Measurements from ENCODE around the gene MAP3K2. TPM values are rescaled to one million over a fixed set of nuclear protein-coding genes. Genes with fewer than 3 reads are reported as not detected.

MAP3K2 gene
- total RNA-seq, 1 experiment from 2014 or later: 54.8 TPM

GRCh38 chr2:127343277-127343676, 44.5 kb downstream of the MAP3K2 start:
- CTCF ChIA-PET: no interaction called here
- H3K27ac ChIP-seq (ENCODE audit: low read depth, low read length, poor library complexity, severe bottlenecking): no peak overlapping the region
- no peaks in the 10 kb centered on the region for H3K36me3 ChIP-seq (ENCODE audit: insufficient read depth, low read length, poor library complexity, severe bottlenecking)
- POLR2A ChIA-PET (ENCODE audit: low non-redundant PET): interaction anchor here (0.6 to 0.7 kb wide), 2 partner anchors 32 to 314 kb away, joined by 3 to 4 read pairs; no protein-coding TSS in a partner anchor
- TF ChIP-seq EZH2 (IDR thresholded peaks at IDR 0.05; ENCODE audit: borderline replicate concordance, low read depth, low read length, poor library complexity, severe bottlenecking) (no peak), CTCF (conservative IDR thresholded peaks at IDR 0.05; ENCODE audit: low read depth, low read length) (no peak)
- H3K27me3 ChIP-seq (replicated peaks; ENCODE audit: insufficient read depth, low read depth, low read length, poor library complexity): no peaks in the 10 kb centered on the region
- H3K4me3 ChIP-seq (ENCODE audit: low read depth, low read length, poor library complexity, severe bottlenecking): no peak overlapping the region
- H3K4me1 ChIP-seq (ENCODE audit: insufficient read depth, low read length, poor library complexity, severe bottlenecking): peaks cover 9% of the 10 kb centered on the region
- intact Hi-C loops (cut with micrococcal nuclease; ENCODE audit: unreplicated experiment): no loop called here
- DNase-seq (ENCODE audit: low spot score): no peak
- H3K9me3 ChIP-seq (ENCODE audit: low read depth, low read length, poor library complexity, severe bottlenecking): no peaks in the 10 kb centered on the region
- BruUV-seq (replicated peaks): no TSS peak

GRCh38 chr2:127342101-127342500, 45.7 kb downstream of the MAP3K2 start:
- no peaks in the 10 kb centered on the region for H3K9me3 ChIP-seq (ENCODE audit: low read depth, low read length, poor library complexity, severe bottlenecking)
- no TSS peak for BruUV-seq (replicated peaks)
- POLR2A ChIA-PET (ENCODE audit: low non-redundant PET): no interaction called here
- H3K36me3 ChIP-seq (ENCODE audit: insufficient read depth, low read length, poor library complexity, severe bottlenecking): no peaks in the 10 kb centered on the region
- TF ChIP-seq CTCF (conservative IDR thresholded peaks at IDR 0.05; ENCODE audit: low read depth, low read length) (no peak), EZH2 (IDR thresholded peaks at IDR 0.05; ENCODE audit: borderline replicate concordance, low read depth, low read length, poor library complexity, severe bottlenecking) (no peak)
- no peak for DNase-seq (ENCODE audit: low spot score)
- intact Hi-C loops (cut with micrococcal nuclease; ENCODE audit: unreplicated experiment): no loop called here
- H3K27ac ChIP-seq (ENCODE audit: low read depth, low read length, poor library complexity, severe bottlenecking): no peak overlapping the region
- H3K4me1 ChIP-seq (ENCODE audit: insufficient read depth, low read length, poor library complexity, severe bottlenecking): peaks cover 3% of the 10 kb centered on the region
- CTCF ChIA-PET: interaction anchor here (1.5 kb wide), 1 partner anchor 23 kb away, joined by 3 read pairs; no protein-coding TSS in a partner anchor
- H3K27me3 ChIP-seq (replicated peaks; ENCODE audit: insufficient read depth, low read depth, low read length, poor library complexity): no peaks in the 10 kb centered on the region
- no peak overlapping the region for H3K4me3 ChIP-seq (ENCODE audit: low read depth, low read length, poor library complexity, severe bottlenecking)

GRCh38 chr2:127332335-127332734, 55.4 kb downstream of the MAP3K2 start:
- no peak for DNase-seq (ENCODE audit: low spot score)
- no peak overlapping the region for H3K27ac ChIP-seq (ENCODE audit: low read depth, low read length, poor library complexity, severe bottlenecking)
- CTCF ChIA-PET: no interaction called here
- BruUV-seq (replicated peaks): no TSS peak
- no peaks in the 10 kb centered on the region for H3K9me3 ChIP-seq (ENCODE audit: low read depth, low read length, poor library complexity, severe bottlenecking)
- no peaks in the 10 kb centered on the region for H3K36me3 ChIP-seq (ENCODE audit: insufficient read depth, low read length, poor library complexity, severe bottlenecking)
- POLR2A ChIA-PET (ENCODE audit: low non-redundant PET): no interaction called here
- intact Hi-C loops (cut with micrococcal nuclease; ENCODE audit: unreplicated experiment): no loop called here
- no peak for TF ChIP-seq CTCF (conservative IDR thresholded peaks at IDR 0.05; ENCODE audit: low read depth, low read length)
- no peak for TF ChIP-seq EZH2 (IDR thresholded peaks at IDR 0.05; ENCODE audit: borderline replicate concordance, low read depth, low read length, poor library complexity, severe bottlenecking)
- H3K27me3 ChIP-seq (replicated peaks; ENCODE audit: insufficient read depth, low read depth, low read length, poor library complexity): no peaks in the 10 kb centered on the region
- no peak overlapping the region for H3K4me3 ChIP-seq (ENCODE audit: low read depth, low read length, poor library complexity, severe bottlenecking)
- no peaks in the 10 kb centered on the region for H3K4me1 ChIP-seq (ENCODE audit: insufficient read depth, low read length, poor library complexity, severe bottlenecking)

All from A673 (cell line).